T-helper 9 cell (primary cell): Measurements from ENCODE around the gene DENND1A.
"Not testable (repeated sequence)": the region's sequence is repeated elsewhere in the genome, so short reads cannot be mapped to it uniquely, and the experiment has no call there.

ENCODE experiments used
- DNase-seq: peaks from one replicate; pipeline ENCODE4 v3.0.0-alpha.2; 2020

Gene DENND1A

DNA sequence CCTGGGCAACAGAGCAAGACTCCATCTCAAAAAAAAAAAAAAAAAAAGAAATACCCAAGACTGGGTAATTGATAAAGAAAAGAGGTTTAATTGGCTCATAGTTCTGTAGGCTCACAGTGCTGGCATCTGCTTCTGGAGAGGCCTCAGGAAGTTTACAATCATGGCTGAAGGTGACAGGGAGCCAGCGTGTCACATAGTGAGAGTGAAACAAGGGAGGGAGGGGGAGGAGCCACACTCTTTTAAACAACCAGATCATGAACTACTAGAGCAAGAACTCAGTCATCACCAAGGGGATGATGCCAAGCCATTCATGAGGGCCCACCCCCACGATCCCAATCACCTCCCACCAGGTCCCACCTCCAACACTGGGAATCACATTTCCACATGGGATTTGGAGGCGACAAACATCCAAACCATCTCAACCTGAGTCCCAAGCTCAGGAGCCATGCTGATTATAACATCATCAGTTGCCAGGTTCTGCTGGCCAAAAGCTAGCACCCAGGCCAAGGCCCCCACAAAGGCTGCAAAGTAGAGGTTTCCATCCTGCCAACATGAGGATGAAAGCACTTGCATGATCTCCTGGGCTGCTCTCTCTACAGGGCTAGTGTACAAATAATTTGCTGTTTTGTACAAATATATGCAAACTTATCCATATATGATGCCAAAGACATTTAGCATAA, 15.3 kb downstream of the DENND1A start:
- no peak for DNase-seq

DNA sequence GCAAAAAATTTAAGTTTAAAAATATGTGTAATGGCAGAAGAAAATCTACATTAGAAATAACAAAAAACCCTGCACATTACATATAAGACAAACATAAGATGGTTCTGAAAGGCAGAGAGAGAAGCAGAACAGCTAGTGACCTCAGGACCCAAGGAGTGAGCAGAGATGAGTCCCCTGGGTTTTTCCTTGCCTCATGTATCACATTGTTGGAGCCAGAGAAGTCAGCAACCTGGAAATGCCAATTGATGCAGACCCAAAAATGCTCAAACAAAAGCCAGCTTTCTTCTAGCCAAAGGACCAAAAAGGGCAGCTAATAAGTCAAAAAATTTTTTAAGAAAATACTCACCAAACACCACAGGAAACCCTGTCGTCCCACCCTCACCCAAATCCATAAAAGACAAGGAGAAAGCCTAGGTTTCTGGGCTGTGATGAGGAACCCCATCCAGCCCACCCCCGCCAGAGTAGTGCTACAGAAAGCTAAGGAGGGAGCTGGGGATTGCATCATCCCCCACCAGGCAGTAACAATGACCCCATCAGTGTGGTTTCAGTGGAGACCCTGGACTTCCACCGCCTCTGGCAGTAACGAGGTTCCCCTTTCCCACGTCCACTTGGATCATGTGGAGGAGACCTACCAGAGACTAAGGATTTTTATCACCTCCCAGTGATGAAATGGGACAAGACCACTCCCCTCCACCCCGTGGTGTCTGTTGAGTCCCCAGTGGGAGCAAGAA, 17.6 kb downstream of the DENND1A start:
- no peak for DNase-seq

DNA sequence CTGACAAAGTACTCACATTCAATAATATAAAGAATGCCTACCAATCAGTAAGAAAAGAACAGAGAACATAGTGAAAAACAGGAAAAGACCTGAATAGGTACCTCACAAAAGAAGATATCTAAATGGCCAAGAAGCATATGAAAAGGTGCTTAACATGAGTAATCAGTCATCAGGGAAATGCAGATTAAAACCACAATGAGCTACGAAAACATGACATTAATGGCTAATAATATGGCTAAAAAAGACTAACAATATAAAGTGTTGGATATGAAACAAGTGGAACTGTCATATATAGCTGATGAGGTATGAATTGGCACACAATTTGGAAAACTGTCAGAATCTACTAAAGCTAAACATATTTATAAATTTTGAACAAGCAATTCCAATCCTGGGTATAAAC, 18.9 kb downstream of the DENND1A start:
- no peak for DNase-seq

DNA sequence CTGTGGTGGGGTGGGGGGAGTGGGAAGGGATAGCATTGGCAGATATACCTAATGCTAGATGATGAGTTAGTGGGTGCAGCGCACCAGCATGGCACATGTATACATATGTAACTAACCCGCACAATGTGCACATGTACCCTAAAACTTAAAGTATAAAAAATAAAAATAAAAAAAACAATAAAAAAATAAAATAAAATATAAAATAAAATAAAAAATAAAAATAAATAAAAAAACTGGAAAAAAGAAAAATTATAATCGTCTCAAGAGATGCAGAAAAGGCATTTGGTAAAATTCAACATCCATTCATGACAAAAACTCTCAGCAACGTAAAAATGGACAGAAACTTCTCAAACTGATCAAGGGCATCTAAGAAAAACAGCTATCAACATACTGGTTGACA, 20.7 kb downstream of the DENND1A start:
- DNase-seq, result not testable (repeated sequence)

DNA sequence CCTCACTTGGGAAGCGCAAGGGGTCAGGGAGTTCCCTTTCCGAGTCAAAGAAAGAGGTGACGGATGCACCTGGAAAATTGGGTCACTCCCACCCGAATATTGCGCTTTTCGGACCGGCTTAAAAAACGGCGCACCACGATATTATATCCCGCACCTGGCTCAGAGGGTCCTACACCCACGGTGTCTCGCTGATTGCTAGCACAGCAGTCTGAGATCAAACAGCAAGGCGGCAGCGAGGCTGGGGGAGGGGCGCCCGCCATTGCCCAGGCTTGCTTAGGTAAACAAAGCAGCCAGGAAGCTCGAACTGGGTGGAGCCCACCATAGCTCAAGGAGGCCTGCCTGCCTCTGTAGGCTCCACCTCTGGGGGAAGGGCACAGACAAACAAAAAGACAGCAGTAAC, 26.4 kb downstream of the DENND1A start:
- DNase-seq, result not testable (repeated sequence)

DNA sequence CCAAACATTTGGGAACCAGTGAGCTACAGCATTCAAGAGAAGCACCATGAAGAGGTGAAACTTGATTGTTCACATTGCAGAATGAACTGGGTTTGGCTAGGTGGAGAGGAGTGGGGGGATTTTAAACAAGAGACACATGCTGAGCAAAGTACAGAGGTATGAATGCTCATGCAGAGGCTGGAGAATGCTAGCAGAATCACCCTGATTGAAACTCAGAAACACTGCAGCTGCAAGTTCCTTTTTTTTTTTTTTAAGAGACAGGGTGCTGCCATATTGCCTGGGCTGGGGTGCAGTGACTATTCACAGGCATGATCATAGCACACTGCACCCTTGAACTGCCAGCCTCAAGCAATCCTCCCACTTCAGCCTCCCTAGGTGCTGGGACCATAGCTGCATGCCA, 35.1 kb downstream of the DENND1A start:
- no peak for DNase-seq

DNA sequence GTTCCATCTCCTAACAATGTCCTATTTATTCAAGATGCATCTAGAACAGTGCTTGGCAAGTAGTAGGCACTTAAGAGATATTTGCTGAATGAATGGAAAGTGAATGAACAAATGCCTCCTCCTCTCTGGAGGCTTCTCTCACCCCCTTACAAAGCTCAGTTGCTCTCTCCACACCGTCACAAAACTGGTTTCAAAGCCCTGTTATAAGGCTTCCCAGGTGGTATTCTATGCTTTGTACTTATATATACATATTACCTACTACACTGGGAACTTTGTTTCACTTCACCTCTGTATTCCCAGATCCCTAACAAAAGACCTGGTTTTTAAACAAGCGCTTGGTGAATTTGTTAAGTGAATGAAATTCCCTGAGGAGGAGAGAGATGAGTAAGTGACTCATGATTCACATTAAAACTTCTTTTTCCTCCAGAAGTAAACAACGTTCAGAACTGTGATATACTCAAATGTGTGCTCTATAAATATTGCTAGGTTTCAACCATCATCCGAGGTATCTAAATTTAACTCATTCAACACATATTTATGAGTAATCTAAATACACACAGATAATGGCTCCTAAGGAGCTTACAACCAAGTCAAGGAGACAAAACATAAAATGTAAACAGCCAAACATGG, 36.0 kb downstream of the DENND1A start:
- DNase-seq, result no peak

DNA sequence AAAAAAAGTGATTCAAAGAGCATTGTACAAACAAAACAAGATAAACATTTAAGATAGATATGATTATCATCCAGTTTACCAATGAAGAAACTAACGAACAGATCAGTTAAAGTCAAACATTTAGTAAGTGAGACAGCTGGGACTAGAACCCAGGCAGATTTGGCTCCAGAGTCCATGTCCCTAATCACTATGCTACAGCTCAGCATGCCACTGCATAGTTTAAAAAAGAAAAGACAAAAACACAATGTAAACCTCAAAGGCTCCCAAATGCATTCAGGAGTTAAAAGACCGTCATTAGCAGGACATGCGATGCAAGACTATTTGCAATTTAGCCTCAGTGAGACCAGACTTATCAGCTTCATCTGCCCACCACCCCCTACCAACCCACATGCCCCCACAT, 36.8 kb downstream of the DENND1A start:
- DNase-seq, result no peak

DNA sequence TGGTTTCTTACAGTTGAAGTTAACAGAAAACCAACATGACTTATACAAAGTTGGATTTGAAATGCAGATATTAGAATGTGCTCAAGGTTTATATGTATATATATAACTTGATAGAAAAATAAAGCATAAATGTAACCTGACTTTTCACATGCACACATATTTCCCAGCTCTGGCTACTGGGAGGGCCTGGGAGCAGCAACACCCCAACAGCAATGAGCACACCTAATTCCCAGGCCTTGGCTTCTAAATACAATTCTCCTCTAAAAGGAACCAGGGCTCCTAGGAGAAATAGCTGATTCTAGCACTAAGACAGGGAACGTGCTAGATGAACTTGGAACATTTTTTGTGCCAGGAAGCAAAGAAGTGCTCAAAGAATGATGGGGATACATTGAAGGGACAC, 42.1 kb downstream of the DENND1A start:
- DNase-seq, result no peak

DNA sequence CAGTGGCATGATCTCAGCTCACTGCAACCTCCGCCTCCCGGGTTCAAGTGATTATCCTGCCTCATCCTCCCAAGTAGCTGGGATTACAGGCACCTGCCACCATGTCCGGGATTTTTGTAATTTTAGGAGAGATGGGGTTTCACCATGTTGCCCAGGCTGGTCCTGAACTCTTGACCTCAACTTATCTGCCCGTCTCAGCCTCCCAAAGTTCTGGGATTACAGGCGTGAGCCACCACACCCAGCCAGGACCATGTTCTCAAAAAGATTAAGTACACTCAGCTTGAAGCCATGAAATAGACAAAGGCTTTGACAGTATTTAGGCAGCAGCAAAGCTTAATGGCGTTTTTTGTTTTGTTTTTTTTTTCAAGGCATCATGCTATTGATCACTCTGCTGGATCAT, 44.1 kb downstream of the DENND1A start:
- not testable (repeated sequence) for DNase-seq

DNA sequence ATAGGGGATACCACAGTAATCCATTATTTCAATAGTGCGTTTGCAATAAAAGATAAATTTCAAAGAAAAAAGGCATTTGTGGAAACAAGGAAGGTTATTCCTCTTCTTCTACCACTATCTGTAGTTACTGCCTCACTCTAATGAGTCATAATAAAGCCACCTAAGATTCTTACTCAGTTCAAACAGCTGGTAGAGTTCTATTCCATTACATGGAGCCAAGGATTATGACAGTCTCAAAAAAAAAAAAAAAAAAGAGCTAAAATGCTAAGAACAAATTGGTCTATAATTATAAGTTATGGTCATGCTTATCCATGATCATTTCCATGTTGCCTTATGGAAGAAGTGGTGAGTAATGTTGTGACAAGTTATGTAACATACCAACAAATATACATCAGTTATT, 46.3 kb downstream of the DENND1A start:
- no peak for DNase-seq

DNA sequence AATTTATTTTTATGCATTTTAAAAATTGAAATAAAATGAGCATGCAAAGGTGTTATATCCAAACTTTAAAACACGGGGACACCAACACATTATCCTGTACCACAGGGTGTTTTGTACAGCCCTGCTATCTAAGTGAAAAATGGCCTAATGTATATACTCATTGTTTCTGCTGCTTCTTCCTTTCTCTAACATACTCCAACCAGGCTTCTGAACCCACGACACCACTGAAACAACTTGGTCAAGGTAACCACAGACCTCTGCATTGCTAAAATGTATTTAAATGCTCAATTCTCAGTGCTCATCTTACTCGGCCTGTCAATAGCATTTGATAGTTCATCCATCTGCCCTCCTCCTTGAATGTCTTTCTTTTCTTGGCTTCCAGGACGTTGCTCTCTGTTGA, 48.3 kb downstream of the DENND1A start:
- no peak for DNase-seq

DNA sequence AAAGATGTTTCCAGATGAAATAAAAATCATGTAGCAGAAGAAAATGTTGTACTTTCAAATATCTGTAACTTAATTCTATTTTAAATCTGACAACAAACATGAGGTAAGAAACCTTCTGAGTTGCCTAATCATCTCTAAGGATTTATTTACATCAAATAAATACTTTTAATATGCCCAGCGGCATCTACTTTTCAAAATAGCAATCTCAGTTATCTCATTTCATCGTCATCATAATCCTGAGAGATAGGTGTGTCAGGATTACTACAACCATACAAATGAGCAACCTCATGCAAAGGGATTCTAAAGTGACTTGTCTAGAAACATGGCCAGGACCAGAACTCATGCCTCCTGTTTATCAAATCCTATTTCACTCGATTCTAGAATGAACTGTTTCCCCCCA, 49.5 kb downstream of the DENND1A start:
- DNase-seq, result no peak

DNA sequence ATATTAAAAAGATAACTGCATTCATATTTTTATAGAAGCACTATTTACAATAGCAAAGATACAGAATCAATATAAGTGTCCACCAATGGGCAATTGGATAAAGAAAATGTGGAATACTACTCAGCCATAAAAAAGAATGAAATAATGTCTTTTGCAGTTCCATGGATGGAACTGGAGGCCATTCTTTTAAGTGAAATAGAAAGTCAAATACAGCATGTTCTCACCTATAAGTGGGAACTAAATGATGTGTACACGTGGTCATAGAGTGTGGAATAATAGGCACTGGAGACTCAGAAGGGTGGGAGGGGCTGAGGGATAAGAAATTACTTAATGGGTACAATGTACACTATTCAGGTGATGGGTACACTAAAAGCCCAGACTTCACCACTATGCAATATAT, 53.2 kb downstream of the DENND1A start:
- DNase-seq, result no peak

DNA sequence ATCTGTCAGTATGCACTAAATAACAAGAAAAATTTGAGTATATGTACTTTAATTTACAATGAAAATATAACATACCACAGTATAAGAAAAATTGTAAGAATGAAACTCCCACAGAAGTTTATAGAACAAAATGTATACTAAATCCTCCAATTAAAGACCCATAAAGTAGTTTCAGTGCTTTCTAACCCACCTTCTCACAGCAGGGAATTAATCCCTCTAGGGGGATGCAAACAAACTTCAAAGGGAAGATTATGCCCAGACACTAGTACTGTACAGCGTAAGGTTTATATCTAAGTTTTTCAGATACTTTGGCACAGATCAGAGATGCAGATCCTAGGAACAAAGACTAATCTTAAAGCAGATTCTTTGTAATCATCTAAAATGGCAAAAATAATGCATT, 57.2 kb downstream of the DENND1A start:
- DNase-seq, result no peak

DNA sequence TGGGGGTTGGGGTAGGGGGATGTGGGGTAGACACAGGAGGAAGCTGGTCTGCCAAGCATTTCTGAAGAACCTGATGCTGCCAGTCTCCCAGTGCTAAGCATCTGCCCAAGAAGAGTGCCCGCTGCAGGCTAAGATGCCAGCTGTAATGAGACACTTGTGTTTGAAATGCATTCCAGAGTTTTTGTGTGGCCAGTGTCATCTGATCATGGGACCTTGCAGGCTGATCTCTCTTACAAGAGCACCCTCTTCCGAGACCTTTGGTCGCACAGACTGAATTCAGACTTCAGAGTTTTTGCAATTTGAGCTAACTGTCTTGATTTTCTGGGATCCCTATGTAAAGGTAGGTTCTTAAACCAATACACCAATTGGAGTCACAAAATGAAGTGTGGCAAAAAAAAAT, 58.1 kb downstream of the DENND1A start:
- DNase-seq, result no peak

DNA sequence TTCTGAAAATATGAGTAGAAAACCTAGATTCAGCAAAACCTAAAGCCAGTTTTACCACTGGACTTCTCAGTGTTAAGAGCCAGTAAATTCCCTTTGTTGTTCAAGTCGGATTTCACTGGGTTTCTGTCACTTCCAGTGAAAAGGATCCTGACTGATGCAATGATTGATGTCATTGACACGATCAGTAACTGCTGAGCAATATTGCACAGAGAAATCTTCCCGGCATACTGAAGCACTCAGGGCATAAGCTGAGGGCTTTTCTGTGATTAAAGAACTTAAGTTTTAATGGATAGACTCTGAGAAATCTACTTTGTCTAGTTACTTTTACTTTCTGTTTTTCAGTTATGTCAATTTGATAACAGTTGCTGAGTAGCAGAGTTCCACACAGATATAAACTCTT, 61.9 kb downstream of the DENND1A start:
- no peak for DNase-seq

DNA sequence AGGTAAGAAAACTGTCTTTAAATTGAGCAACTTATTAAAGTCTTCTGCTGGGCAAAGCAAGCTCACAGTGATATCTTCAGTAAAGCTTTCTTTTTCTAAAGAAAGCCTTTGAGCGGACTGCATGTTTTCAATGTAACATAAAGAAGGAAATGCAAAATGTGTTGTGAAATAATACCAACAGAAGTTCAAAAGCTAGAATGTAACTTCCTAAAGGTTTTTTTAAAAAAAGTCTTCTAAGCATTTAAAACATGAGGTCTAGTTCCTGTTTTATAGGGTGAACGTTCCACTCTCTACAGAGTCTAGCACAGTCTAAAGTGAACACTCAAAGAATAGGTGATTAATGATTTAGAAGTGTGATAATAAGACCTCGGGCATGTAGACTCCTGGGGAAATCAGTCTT, 62.9 kb downstream of the DENND1A start:
- DNase-seq, result no peak

DNA sequence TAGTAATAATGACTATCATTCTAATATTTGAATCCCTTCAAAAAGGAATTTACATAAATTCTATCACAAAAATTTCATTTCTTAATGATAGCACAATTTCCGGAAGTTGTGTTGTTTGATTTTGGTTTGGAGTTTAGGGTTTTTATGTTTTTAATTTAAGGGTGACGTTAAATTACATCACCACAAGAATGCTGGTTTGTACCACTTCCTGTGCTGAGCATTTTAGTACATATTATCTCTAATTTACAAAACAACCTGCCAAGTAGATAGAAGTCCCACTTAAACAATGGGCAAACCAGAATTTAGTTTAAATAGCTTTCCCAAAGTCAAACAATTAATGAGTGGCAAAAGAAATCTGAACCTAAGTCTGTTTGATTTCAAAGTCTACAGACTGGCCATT, 63.4 kb downstream of the DENND1A start:
- DNase-seq, result no peak

DNA sequence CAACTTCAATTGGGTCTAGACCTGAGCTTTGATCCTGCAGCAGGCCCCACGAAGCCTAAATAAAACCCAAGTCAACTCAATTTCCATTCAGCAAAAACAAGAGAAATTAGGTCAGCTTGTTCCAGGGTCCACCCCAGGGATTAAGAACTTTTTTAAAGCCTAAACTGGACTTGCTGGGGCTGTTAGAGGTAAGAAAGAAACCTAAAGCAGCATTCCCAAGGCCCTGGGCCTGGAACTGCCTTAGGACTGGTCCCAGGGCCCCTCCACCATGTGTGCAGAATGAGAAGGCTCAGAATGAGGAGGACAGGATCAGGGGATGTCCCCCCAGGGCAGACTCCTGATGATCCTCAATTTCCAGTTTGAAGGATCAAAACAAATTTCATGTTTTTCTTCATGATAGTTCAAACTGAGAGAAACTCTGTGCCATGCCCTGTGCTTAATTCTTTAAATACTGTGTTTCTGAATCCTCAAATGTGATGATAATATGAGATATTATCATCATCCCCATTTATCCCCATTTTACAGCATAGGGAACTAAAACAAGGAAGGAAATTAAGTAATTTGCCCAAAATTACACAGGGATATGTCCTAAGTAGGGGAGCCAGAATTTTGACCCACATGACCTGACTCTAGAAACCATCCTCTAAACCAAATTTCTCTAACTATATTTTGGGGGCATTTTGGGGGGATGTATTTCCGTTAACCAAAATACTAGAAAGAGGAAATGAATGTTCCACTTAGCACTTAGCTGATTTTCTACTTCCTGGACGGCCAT, 64.5 kb downstream of the DENND1A start:
- DNase-seq, result no peak

DNA sequence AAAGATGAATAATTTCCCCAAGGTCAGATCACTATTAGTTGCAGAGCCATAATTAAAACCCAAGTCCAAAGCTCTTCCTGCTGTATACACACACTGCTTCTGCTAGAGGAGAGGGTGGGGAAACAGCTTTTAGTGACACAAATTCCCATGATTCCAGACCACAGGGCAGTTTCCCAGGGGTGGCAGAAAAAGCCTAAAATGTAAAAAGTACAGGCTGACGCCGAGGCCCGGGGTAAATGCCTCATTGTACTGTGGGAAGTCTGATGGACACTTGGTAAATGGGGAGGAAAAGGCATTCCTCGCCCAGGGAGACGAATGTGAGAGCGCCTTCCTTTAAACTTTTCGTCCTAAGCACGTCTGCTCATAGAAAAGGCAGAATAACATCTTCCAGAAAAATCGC, 65.7 kb downstream of the DENND1A start:
- DNase-seq, result no peak

DNA sequence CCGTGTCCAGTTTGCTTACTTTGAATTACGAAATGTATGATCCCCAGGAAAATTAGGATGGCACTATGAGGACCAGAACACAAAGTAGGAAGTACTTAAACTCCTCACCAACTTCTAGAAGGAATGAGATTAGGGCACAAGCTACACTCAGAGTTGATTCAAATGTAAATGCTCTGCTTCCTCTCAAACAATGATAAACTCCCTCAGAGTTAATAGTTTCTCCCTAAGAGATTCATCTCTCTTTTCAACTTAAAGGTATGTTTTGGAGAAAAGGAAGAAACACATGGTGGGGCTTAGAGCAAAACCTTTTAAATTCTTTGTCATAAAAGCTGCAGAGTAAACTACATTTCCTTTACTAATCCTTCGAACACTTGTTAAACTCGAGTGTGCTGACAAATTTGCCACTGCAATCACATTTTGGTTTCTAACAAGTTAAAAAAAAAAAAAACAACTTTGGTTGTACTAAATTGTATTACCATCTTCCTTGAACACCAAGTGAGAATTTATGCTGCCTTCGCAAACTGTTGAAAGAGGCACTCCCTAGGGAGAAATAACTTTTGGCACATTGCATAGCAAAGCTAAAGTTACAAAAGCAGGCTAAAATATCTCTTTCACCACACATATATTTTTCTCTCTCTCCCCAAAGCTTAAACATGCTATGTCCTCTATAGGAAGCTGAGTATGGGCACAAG, 66.6 kb downstream of the DENND1A start:
- no peak for DNase-seq

DNA sequence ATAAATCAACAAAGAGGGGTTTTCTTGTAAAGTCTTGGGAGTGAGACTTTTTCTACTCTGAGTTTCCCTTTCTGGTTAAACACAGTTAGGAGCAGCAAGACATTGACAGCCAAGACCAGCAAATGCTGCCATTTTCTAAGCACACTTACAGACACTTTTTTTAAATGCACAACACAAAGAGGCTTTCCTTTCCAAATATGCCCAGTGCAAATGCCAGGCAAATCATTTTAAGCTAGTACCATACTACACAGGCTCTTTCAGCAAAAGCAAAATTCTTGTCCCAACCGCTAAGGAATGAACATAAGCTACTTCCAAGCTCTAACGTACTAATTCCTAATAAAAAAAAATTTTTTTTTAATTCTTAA, 68.2 kb downstream of the DENND1A start:
- no peak for DNase-seq
